Measurements from ENCODE around the gene ST6GALNAC1. TPM values are rescaled to one million over a fixed set of nuclear protein-coding genes. Genes with fewer than 3 reads are reported as not detected.
A peak's percentile ranks its signal among the peaks of the same experiment; 100 is the strongest.

ST6GALNAC1 gene
- polyA plus RNA-seq, 1 donor (not counting 4 experiments of a cell fraction or from before 2014, with no cell fraction given): 0.46 TPM

DNA sequence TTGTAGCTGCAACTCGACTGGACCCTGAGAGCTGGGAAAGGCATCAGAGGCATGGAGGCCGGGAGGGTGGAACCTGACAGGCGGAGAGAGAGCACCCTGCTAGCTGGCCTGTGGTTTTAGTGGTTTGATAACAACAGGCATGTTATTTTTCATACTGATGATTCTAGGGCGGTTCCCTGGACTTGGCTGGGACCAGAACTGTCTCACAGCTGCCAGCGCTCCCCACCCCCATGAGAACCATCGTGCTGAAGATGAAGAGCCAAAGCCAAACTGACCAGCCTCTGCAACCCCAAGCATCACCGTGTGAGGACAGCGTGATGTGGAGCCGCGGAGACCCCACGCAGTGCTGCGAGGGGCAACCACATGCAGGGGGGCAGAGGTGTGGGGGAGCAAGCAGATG lies 38.7 kb upstream of the ST6GALNAC1 start:
- no peaks in the 10 kb centered on the region for H3K79me2 ChIP-seq (ENCODE audit: control insufficient read depth, insufficient read depth, low read length)
- H2AFZ ChIP-seq (ENCODE audit: control insufficient read depth, low read length): no peak overlapping the region
- no peaks in the 10 kb centered on the region for H3K27me3 ChIP-seq (ENCODE audit: control insufficient read depth, extremely low read depth, insufficient read depth, low read length)
- peaks cover 0 to 20% of the 10 kb centered on the region in 2 experiments for H3K36me3 ChIP-seq (ENCODE audit: control insufficient read depth in 2 of 2, extremely low read depth in 1 of 2, insufficient read depth in 2 of 2, low read length in 2 of 2)
- H4K20me1 ChIP-seq (ENCODE audit: control insufficient read depth, extremely low read depth, insufficient read depth, low read length): no peaks in the 10 kb centered on the region
- FAIRE-seq (no peak), DNase-seq (ENCODE audit: low read depth, low spot score) (no peak)
- H3K4me3 ChIP-seq (ENCODE audit: control insufficient read depth in 2 of 3, extremely low read depth in 1 of 3, insufficient read depth in 2 of 3, low read depth in 1 of 3, low read length in 3 of 3): no peak overlapping the region
- no peaks in the 10 kb centered on the region for H3K9me1 ChIP-seq (ENCODE audit: control insufficient read depth, extremely low read depth, insufficient read depth, low read length)
- H3K27ac ChIP-seq (ENCODE audit: control insufficient read depth, insufficient read depth, low read length): no peak overlapping the region
- H3K4me1 ChIP-seq (ENCODE audit: control insufficient read depth, extremely low read depth, insufficient read depth, low read length): peaks cover 4% of the 10 kb centered on the region
- no peak for TF ChIP-seq EZH2 (IDR thresholded peaks at IDR 0.05; ENCODE audit: low read length)
- TF ChIP-seq, protein P1, sequence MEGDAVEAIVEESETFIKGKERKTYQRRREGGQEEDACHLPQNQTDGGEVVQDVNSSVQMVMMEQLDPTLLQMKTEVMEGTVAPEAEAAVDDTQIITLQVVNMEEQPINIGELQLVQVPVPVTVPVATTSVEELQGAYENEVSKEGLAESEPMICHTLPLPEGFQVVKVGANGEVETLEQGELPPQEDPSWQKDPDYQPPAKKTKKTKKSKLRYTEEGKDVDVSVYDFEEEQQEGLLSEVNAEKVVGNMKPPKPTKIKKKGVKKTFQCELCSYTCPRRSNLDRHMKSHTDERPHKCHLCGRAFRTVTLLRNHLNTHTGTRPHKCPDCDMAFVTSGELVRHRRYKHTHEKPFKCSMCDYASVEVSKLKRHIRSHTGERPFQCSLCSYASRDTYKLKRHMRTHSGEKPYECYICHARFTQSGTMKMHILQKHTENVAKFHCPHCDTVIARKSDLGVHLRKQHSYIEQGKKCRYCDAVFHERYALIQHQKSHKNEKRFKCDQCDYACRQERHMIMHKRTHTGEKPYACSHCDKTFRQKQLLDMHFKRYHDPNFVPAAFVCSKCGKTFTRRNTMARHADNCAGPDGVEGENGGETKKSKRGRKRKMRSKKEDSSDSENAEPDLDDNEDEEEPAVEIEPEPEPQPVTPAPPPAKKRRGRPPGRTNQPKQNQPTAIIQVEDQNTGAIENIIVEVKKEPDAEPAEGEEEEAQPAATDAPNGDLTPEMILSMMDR (optimal IDR thresholded peaks at IDR 0.05 in 1 of 3, IDR thresholded peaks at IDR 0.05 in 1 of 3, conservative IDR thresholded peaks at IDR 0.05 in 1 of 3; ENCODE audit: extremely low read depth in 1 of 3, insufficient read depth in 2 of 3, low read length in 3 of 3): no peak
- no peak overlapping the region for H3K9ac ChIP-seq (ENCODE audit: control insufficient read depth, extremely low read depth, insufficient read depth, low read length)
- no peaks in the 10 kb centered on the region for H3K9me3 ChIP-seq (ENCODE audit: control insufficient read depth, low read depth, low read length)
- no peak overlapping the region for H3K4me2 ChIP-seq (ENCODE audit: control insufficient read depth, extremely low read depth, insufficient read depth, low read depth, low read length)
- dilution Hi-C loops (cut with MboI; ENCODE audit: extremely low pct_ligation_motif_present, low sequenced_read_pairs): no loop called here

DNA sequence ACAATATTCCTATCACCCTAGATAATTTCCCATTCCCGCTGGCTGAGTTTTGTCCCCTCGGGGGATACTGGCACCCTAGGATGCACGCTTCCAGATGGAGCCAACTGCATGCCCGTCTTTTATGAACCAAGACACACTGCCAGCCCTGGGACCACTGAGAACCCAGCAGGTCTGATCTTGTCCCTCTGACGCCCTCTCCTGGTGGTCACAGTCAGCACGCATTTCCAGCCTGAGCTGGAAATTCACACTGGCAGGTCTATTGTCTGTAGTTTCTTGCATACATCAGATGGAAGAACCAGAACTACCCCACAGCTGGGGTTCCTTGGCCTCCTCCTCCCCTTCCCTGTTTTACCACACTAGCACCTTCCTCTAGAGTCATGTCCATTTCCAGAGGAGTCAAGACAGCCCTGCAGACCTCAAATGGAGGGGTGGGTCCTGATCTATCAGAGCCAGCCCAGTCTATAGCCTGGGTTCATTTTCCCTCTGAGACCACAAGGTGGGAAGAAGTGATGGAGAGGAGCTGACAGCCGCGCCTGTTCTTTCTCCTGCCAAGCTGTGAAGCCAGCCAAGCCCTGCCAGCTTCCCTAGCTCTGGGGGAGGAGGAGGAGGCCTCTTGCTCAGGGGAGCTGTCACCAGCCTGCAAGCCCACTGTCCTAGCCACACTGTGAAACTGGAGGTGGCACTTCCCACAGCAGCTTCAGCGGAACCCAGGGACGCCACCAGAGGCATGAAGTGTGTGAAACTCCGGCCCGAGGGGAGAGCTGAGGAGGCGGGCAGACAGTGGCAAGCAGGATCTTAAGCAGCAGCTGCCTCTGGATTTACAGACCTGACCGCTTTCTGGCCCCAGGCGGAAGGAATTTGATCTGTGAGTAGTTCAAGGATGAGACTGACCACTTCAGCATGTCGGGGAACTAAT lies 37.9 kb upstream of the ST6GALNAC1 start:
- FAIRE-seq (peak; percentile 71), DNase-seq (ENCODE audit: low read depth, low spot score) (no peak)
- peaks cover 4% of the 10 kb centered on the region for H3K4me1 ChIP-seq (ENCODE audit: control insufficient read depth, extremely low read depth, insufficient read depth, low read length)
- no peaks in the 10 kb centered on the region for H3K9me1 ChIP-seq (ENCODE audit: control insufficient read depth, extremely low read depth, insufficient read depth, low read length)
- H3K79me2 ChIP-seq (ENCODE audit: control insufficient read depth, insufficient read depth, low read length): no peaks in the 10 kb centered on the region
- no peak overlapping the region for H3K9ac ChIP-seq (ENCODE audit: control insufficient read depth, extremely low read depth, insufficient read depth, low read length)
- H3K36me3 ChIP-seq (ENCODE audit: control insufficient read depth in 2 of 2, extremely low read depth in 1 of 2, insufficient read depth in 2 of 2, low read length in 2 of 2): peaks cover 0 to 18% of the 10 kb centered on the region in 2 experiments
- no peak overlapping the region for H3K4me3 ChIP-seq (ENCODE audit: control insufficient read depth in 2 of 3, extremely low read depth in 1 of 3, insufficient read depth in 2 of 3, low read depth in 1 of 3, low read length in 3 of 3)
- H2AFZ ChIP-seq (ENCODE audit: control insufficient read depth, low read length): no peak overlapping the region
- H3K4me2 ChIP-seq (ENCODE audit: control insufficient read depth, extremely low read depth, insufficient read depth, low read depth, low read length): no peak overlapping the region
- H3K27ac ChIP-seq (ENCODE audit: control insufficient read depth, insufficient read depth, low read length): no peak overlapping the region
- TF ChIP-seq, protein P1 (optimal IDR thresholded peaks at IDR 0.05 in 1 of 3, IDR thresholded peaks at IDR 0.05 in 1 of 3, conservative IDR thresholded peaks at IDR 0.05 in 1 of 3; ENCODE audit: extremely low read depth in 1 of 3, insufficient read depth in 2 of 3, low read length in 3 of 3): peak; percentile 82 to 94 (median 93)
- no peak for TF ChIP-seq EZH2 (IDR thresholded peaks at IDR 0.05; ENCODE audit: low read length)
- no peaks in the 10 kb centered on the region for H3K27me3 ChIP-seq (ENCODE audit: control insufficient read depth, extremely low read depth, insufficient read depth, low read length)
- dilution Hi-C loops (cut with MboI; ENCODE audit: extremely low pct_ligation_motif_present, low sequenced_read_pairs): no loop called here
- no peaks in the 10 kb centered on the region for H3K9me3 ChIP-seq (ENCODE audit: control insufficient read depth, low read depth, low read length)
- no peaks in the 10 kb centered on the region for H4K20me1 ChIP-seq (ENCODE audit: control insufficient read depth, extremely low read depth, insufficient read depth, low read length)
